OCI-LY7 (cell line): ENCODE data around the gene HOXB6. TPM values are rescaled to one million over a fixed set of nuclear protein-coding genes. Genes with fewer than 3 reads are reported as not detected.

Experiments used
- BruUV-seq: library from RNA; stranded (reverse); fragments of 400-500 nt; replicated peaks from 2 replicates; lab custom pipeline; 2021; lab: Mats Ljungman, UMichigan
- CTCF ChIA-PET: fragments of 300-600 bp; sonication (Branson Sonifier 250); formaldehyde crosslinking; loops from one replicate; lab custom pipeline; 2022; ENCODE audit warnings: antibody characterized with exemption; ENCODE audit not compliant: unreplicated experiment; lab: Charles Lee
- POLR2A ChIA-PET: fragments of 300-600 bp; sonication (Branson Sonifier 250); formaldehyde crosslinking; loops from one replicate; lab custom pipeline; 2022; ENCODE audit warnings: antibody characterized with exemption; lab: Charles Lee
- DNase-seq: peaks from one replicate; pipeline ENCODE4 v3.0.0-alpha.2; 2015; ENCODE audit warnings: low spot score
- H2AFZ ChIP-seq: fragments of 200-600 bp; sonication (generic), shearing (Covaris generic); 2 replicates; pipeline ENCODE4 v1.6.1; 2014; ENCODE audit warnings: mild to moderate bottlenecking, antibody characterized with exemption, low read length, moderate library complexity
- H3K27ac ChIP-seq: fragments of 200-600 bp; sonication (generic); 2 replicates; pipeline ENCODE4 v1.5.1; 2014; ENCODE audit warnings: mixed run types, low read depth, mild to moderate bottlenecking, moderate library complexity, low read length, inconsistent platforms; ENCODE audit not compliant: poor library complexity, severe bottlenecking
- H3K36me3 ChIP-seq: fragments of 200-600 bp; sonication (generic); 2 replicates; pipeline ENCODE4 v1.6.1; 2014; ENCODE audit warnings: mild to moderate bottlenecking, antibody characterized with exemption, low read length, moderate library complexity, mixed read lengths; ENCODE audit not compliant: insufficient read depth
- H3K4me1 ChIP-seq: fragments of 200-600 bp; sonication (generic); 2 replicates; pipeline ENCODE4 v1.5.1; 2014; ENCODE audit warnings: mild to moderate bottlenecking, low read length; ENCODE audit not compliant: insufficient read depth, poor library complexity, severe bottlenecking
- H3K4me2 ChIP-seq: fragments of 200-600 bp; sonication (generic); 2 replicates; pipeline ENCODE4 v1.6.1; 2014; ENCODE audit warnings: mild to moderate bottlenecking, low read length
- H3K4me3 ChIP-seq: fragments of 200-600 bp; sonication (generic); 2 replicates; pipeline ENCODE4 v1.5.1; 2014; ENCODE audit warnings: mild to moderate bottlenecking, low read depth, low read length; ENCODE audit not compliant: poor library complexity, severe bottlenecking
- H3K79me2 ChIP-seq: fragments of 200-600 bp; sonication (generic); 2 replicates; pipeline ENCODE4 v1.6.1; 2016; ENCODE audit warnings: low read depth, mild to moderate bottlenecking, low read length, moderate library complexity, mixed read lengths; ENCODE audit not compliant: insufficient read depth
- H3K9me2 ChIP-seq: fragments of 200-600 bp; sonication (generic); 2 replicates; pipeline ENCODE4 v1.6.1; 2016; ENCODE audit warnings: mild to moderate bottlenecking, low read length, mixed read lengths; ENCODE audit not compliant: insufficient read depth
- H3K9me3 ChIP-seq: fragments of 200-600 bp; sonication (generic); 2 replicates; pipeline ENCODE4 v1.6.1; 2014; ENCODE audit warnings: mild to moderate bottlenecking, mixed run types, low read length, mixed read lengths
- H4K20me1 ChIP-seq: fragments of 200-600 bp; sonication (generic); 2 replicates; pipeline ENCODE4 v1.6.1; 2014; ENCODE audit warnings: mild to moderate bottlenecking, antibody characterized with exemption, low read length, moderate library complexity, mixed read lengths; ENCODE audit not compliant: insufficient read depth
- EZH2phosphoT487 ChIP-seq: fragments of 200-600 bp; sonication (generic); IDR thresholded peaks from 2 replicates; pipeline ENCODE4 v1.6.1; 2018; ENCODE audit warnings: low read depth, borderline replicate concordance, mild to moderate bottlenecking, mixed run types, antibody characterized with exemption, low read length, moderate library complexity, mixed read lengths
- intact Hi-C: fragments of 100-400 bp; cut with micrococcal nuclease; formaldehyde crosslinking; loops from one replicate; pipeline ENCODE4 v1.10.0; 2022; ENCODE audit not compliant: unreplicated experiment
- total RNA-seq, 2 experiments: library from RNA; depleted of rRNA in 1 of 2; stranded (reverse); fragments of >200 nt in 1 of 2; shearing (Covaris generic) in 1 of 2; gene quantifications; 2 replicates each; pipeline ENCODE4 v1.2.3, GENCODE V29; 2014 to 2022
- TF ChIP-seq, protein P1 (sequence below): fragments of 200-600 bp; sonication (generic); conservative IDR thresholded peaks from 2 replicates; pipeline ENCODE4 v1.5.1; 2014; ENCODE audit warnings: mild to moderate bottlenecking, antibody characterized with exemption, low read length, moderate library complexity, mixed read lengths

The HOXB6 gene
- total RNA-seq, 2 experiments from 2014 or later = not detected

DNA sequence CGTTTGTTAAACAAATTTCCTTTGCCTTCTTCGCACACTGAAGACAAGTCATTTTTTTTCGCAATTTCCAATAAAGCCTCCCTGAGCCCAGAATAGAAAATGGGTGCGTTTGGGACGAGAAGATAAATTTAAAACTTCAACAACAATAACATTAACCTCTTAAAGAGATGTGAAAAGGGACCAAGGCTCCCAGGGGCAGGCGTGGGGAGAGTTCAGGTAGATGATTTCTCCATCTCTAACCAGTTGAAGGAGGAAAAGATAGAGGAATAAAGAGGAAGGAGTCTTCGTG lies 25.4 kb downstream of the HOXB6 start:
- peak overlapping the region; percentile 85 for H3K4me2 ChIP-seq
- H3K4me3 ChIP-seq = peak overlapping the region; percentile 85
- ChIA-PET CTCF (no interaction called here), POLR2A (no interaction called here)
- no peak for TF ChIP-seq EZH2phosphoT487
- TF ChIP-seq, protein P1, sequence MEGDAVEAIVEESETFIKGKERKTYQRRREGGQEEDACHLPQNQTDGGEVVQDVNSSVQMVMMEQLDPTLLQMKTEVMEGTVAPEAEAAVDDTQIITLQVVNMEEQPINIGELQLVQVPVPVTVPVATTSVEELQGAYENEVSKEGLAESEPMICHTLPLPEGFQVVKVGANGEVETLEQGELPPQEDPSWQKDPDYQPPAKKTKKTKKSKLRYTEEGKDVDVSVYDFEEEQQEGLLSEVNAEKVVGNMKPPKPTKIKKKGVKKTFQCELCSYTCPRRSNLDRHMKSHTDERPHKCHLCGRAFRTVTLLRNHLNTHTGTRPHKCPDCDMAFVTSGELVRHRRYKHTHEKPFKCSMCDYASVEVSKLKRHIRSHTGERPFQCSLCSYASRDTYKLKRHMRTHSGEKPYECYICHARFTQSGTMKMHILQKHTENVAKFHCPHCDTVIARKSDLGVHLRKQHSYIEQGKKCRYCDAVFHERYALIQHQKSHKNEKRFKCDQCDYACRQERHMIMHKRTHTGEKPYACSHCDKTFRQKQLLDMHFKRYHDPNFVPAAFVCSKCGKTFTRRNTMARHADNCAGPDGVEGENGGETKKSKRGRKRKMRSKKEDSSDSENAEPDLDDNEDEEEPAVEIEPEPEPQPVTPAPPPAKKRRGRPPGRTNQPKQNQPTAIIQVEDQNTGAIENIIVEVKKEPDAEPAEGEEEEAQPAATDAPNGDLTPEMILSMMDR = no peak
- peaks cover 19% of the 10 kb centered on the region for H3K4me1 ChIP-seq
- intact Hi-C loops = no loop called here
- H3K9me3 ChIP-seq = no peaks in the 10 kb centered on the region
- no peak overlapping the region for H2AFZ ChIP-seq
- no TSS peak for BruUV-seq
- no peaks in the 10 kb centered on the region for H4K20me1 ChIP-seq
- H3K79me2 ChIP-seq = peaks cover 6% of the 10 kb centered on the region; the same call in 1 of the 2 replicates
- peaks cover 5% of the 10 kb centered on the region; the same call in 1 of the 2 replicates for H3K36me3 ChIP-seq
- H3K9me2 ChIP-seq = no peaks in the 10 kb centered on the region
- H3K27ac ChIP-seq = no peak overlapping the region
- no peak for DNase-seq

DNA sequence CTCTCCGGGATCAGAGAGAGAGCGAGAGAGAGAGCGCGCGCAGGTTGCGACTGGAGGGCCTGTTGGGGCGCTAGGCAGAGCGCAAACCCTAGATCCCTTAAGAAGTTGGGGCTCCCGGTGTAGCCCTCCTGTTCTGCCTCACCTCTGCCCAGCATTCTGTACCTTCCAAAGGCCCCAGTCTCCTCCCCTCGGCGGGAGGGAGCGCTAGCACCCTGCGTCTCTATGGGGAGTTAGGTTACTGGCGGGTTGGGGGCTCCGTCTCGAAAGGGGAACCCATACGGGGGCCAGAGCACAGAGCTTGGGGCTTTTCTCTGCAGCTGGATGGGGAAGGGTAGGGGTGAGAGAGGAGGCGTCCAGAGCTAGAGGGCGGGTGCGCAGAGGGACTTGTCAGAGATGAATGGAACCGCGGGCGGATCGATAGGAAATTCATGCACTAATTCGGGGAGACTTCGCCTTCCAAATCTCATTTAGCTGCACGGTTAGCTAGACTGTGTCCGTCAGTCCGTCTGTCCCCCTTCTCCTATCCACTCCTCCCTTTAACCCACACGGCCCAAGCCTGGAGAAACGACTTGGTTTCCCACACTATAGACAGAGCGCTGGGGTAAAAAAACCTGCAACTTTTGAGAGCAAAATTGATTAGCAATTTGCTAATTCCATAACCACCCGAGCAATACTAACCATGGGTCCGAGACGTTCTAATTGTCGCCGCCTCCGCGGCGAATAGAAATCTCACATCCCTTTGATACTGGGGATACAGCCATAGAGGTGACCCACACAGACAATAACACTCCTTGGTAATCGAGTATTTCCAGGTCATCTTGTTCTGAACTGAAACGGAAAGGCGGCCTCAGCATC lies 25.9 kb downstream of the HOXB6 start:
- H3K79me2 ChIP-seq = peaks cover 6% of the 10 kb centered on the region; the same call in 1 of the 2 replicates
- H3K9me3 ChIP-seq = no peaks in the 10 kb centered on the region
- H3K4me2 ChIP-seq = peak overlapping the region; percentile 85
- H3K4me1 ChIP-seq = peaks cover 19% of the 10 kb centered on the region
- no peaks in the 10 kb centered on the region for H3K9me2 ChIP-seq
- DNase-seq = no peak
- no peak for TF ChIP-seq EZH2phosphoT487
- TF ChIP-seq, protein P1 = no peak
- peak overlapping the region; percentile 5 for H3K27ac ChIP-seq
- intact Hi-C loops = no loop called here
- CTCF ChIA-PET = no interaction called here
- H4K20me1 ChIP-seq = no peaks in the 10 kb centered on the region
- H3K4me3 ChIP-seq = peak overlapping the region; percentile 85
- H2AFZ ChIP-seq = peak overlapping the region; percentile 70
- H3K36me3 ChIP-seq = peaks cover 5% of the 10 kb centered on the region; the same call in 1 of the 2 replicates
- POLR2A ChIA-PET = no interaction called here
- BruUV-seq = TSS peak; percentile 86
